HEK293 (cell line): ENCODE measurements around the gene DBN1.

Source experiments
- CTCF ChIP-seq: fragments of 450-650 bp; formaldehyde crosslinking; IDR thresholded peaks from 2 replicates; pipeline ENCODE4 v1.5.1; 2016; ENCODE audit warnings: missing biosample characterization, missing genetic modification characterization
- KLF10 ChIP-seq: fragments of 450-650 bp; IDR thresholded peaks from 2 replicates; pipeline ENCODE4 v1.5.1; 2018; ENCODE audit warnings: missing biosample characterization, mild to moderate bottlenecking, missing genetic modification characterization
- ZNF292 ChIP-seq: fragments of 450-650 bp; formaldehyde crosslinking; IDR thresholded peaks from 2 replicates; pipeline ENCODE4 v1.5.1; 2016; ENCODE audit warnings: low read depth, missing biosample characterization, missing genetic modification characterization, borderline replicate concordance
- ZNF639 ChIP-seq: fragments of 450-650 bp; formaldehyde crosslinking; IDR thresholded peaks from 2 replicates; pipeline ENCODE4 v1.5.1; 2016; ENCODE audit warnings: missing biosample characterization, missing genetic modification characterization

- no peak for TF ChIP-seq ZNF292 (tag by site-specific recombination)
- TF ChIP-seq CTCF (tag by site-specific recombination): no peak
- no peak for TF ChIP-seq KLF10 (tag by site-specific recombination)
- TF ChIP-seq ZNF639 (tag by site-specific recombination): no peak
These were observed 20.4 kb upstream of the DBN1 start for GRCh38 chr5:177493795-177494345.
